D721Med (cell line): ENCODE results near the gene PLIN4.

Experiments
- DNase-seq: peaks from one replicate; pipeline ENCODE4 v3.0.0; 2011; ENCODE audit warnings: low spot score; ENCODE audit not compliant: insufficient read length
- FAIRE-seq: peaks from 2 replicates; lab custom pipeline; 2011; peaks lifted over from hg19 to GRCh38; lab: Jason Lieb, UNC
- TF ChIP-seq, protein P1 (sequence below): IDR thresholded peaks from 2 replicates; pipeline ENCODE4 v1.5.1; 2012; ENCODE audit warnings: mild to moderate bottlenecking, control low read depth; ENCODE audit not compliant: insufficient read depth; ENCODE audit errors: missing control alignments

Gene PLIN4

DNA sequence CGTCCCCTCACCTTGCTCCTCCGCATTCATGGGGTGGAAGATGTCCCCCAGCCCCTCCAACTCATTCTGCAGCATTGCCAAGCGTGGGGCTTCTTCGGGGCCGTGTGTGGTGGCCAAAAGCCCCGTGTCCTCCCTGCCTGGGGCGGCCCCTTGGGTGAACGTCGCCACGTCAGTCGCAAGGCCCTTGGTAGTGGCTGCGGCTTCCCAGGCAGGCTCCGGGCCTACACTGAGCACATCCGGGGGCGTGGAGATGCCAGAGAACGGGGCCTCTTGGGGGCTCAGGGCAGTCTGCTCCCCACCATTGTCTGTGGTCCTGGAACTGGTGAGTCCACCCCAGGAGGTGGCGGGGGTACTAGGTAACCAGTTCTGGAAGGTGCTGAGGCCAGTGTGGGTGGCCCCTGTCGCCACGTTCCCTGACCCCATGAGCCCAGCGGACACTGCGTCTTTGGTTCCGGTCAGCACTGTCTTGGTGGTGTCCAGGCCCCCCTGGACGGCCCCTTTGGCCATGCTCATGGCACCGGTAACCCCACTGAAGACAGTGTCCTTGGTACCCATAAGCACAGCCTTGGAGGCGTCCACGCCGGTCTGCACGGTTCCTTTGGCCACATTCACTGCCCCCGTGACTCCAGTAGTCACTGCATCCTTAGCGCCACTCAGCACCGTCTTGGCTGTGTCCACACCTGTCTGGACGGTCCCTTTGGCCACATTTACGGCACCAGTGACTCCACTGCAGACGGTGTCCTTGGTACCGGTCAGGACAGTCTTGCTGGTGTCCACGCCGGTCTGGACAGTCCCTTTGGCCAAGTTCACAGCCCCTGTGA lies 7.6 kb downstream of the PLIN4 start:
- TF ChIP-seq, protein P1, sequence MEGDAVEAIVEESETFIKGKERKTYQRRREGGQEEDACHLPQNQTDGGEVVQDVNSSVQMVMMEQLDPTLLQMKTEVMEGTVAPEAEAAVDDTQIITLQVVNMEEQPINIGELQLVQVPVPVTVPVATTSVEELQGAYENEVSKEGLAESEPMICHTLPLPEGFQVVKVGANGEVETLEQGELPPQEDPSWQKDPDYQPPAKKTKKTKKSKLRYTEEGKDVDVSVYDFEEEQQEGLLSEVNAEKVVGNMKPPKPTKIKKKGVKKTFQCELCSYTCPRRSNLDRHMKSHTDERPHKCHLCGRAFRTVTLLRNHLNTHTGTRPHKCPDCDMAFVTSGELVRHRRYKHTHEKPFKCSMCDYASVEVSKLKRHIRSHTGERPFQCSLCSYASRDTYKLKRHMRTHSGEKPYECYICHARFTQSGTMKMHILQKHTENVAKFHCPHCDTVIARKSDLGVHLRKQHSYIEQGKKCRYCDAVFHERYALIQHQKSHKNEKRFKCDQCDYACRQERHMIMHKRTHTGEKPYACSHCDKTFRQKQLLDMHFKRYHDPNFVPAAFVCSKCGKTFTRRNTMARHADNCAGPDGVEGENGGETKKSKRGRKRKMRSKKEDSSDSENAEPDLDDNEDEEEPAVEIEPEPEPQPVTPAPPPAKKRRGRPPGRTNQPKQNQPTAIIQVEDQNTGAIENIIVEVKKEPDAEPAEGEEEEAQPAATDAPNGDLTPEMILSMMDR = no peak
- FAIRE-seq = no peak
- no peak for DNase-seq

DNA sequence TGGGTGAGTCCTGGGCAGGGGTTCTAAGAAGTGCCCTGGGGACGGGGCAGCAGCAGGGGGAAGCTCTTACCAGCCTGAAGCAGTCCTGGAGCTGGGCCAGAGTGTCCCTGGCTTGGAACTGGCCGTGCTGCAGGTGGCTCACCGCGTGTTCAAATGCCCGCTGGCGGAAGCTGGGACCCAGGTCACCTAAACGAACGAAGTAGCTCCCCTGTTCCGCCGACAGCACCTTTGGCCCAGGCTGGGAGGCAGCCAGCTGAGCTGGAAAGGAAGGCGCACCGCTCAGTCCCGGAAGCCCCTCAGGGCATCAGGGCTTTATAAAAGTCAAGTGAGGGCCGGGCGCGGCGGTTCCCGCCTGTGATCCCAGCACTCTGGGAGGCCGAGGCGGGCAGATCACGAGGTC lies 9.6 kb downstream of the PLIN4 start:
- no peak for FAIRE-seq
- no peak for DNase-seq
- TF ChIP-seq, protein P1 = no peak

DNA sequence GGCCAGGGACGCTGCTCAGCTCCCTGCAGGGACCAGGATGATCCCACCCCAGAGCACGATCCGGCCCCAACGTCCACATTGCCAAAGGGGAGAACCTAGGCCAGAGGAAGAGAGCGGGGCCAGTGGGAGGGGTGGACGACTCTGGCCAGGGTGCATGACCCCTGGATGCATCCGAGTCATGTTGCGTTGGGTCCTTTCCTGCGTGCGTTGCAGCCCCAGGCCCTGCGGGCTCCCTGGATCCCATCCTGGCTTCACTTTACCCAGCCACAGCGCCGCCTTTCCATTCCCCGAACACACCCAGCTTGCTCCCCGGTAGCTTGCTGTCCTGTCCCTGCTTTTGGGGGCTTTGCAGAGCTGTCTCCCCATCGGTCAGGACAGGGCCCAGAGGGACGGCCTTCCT lies 10.5 kb downstream of the PLIN4 start:
- TF ChIP-seq, protein P1 = no peak
- DNase-seq = no peak
- FAIRE-seq = no peak

DNA sequence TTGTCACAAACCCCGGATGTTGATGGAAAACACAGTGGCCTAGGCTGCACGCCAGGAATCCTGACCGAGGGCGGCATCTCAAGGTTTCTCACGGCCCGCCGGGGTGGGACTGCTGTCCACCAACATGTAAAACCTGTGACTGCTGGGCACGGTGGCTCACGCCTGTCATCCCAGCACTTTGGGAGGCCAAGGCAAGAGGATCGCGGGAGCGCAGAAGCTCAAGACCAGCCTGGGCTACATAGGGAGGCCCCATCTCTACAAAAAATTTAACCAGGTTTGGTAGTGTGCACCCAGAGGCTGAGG lies 11.2 kb downstream of the PLIN4 start:
- DNase-seq (no peak), FAIRE-seq (no peak)
- TF ChIP-seq, protein P1 = no peak

DNA sequence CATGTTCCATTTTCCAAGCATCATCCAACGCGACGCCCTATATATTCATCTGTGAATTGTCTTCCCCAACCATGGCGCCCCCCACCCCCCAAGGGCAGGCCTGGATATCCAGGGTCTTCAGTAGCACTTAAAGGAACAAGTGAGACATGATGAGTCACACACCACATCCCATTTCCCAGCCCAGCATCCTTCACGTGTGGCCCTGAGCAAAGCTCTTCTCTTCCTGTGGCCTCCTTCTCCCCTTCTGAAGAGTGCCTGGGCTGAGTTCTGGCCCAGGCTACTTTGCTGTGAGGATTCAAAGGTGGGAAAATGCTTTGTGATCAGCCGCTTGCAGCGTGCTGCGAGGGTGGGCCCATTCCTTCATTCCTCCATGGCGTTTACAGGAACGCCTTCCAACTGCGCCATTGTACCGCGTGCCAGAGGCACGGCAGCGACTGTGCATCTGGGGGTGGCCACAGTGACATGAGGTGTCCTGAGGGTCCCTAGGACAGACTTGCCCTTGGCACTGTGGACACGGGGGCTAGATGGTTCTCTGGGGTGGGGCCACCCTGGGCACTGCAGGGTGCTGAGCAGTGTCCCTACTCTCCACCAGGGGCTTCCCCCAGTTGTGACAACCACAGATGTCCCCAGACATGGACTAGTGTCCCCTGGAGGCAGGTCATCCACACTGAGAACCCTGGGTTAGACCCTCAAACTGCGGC lies 11.7 kb downstream of the PLIN4 start:
- DNase-seq (no peak), FAIRE-seq (no peak)
- TF ChIP-seq, protein P1 = no peak

DNA sequence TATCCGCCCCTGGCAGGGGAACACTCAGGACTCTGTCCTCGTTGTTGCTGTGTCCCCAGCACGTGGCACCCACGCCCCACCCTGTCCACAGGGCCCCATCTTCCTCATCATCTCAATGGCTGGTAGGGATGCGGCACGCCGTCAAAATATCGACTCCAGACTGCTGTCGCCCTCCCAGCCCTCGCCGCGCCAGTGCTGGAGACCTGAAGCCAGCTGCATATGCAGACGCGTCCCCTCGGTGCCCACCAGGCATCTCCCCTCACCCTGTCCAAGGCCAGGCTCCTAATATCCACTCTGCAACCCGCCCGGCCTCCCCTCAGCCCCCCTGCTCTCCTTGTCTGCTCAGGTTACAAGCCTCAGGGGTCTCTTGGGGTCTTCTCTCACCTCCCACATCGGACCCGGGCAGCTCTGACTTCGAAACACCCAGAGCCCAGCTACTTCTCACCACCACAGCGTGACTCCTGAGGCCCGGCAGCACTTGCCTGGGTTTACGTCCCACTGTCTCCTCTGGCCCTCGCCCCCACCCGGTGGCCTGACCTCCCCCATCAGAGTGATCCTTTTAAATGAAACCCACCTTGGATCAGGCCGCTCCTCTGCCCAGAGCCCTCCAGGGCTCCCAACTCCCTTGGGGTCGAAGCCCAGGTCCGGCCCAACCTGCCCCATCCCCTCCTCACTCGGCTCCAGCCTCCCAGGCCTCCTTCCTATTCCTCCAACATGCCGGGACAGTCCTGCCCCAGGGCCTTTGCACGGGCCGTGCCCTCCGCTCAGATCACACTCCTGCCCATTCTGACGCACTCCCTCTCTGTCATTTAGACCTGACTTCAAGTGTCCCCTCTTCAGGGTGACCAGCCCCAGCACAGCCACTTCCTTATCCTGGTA lies 12.5 kb downstream of the PLIN4 start:
- TF ChIP-seq, protein P1 = no peak
- FAIRE-seq (no peak), DNase-seq (no peak)
